Measurements from ENCODE around the gene FRS3.

DNA sequence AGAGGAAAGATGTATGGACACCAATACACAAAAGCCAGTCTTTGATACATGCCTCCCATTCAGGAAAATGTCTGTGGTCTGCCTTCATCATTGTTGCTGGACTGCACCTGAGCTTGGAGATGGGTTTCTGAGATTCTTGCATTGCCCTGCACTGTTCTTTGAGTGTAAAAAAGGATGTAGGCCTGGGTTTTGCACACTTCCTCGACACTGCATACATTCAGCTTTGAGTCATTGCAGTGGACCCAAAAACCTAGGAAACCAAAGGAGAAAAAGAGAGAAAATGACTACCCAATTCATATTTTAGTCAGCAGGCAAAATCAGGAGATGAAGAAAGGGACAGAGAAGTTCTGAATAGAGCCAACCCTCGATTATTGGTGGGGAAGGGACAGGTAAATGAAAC, 16.8 kb upstream of the FRS3 start:
- TF ChIP-seq, protein P1, sequence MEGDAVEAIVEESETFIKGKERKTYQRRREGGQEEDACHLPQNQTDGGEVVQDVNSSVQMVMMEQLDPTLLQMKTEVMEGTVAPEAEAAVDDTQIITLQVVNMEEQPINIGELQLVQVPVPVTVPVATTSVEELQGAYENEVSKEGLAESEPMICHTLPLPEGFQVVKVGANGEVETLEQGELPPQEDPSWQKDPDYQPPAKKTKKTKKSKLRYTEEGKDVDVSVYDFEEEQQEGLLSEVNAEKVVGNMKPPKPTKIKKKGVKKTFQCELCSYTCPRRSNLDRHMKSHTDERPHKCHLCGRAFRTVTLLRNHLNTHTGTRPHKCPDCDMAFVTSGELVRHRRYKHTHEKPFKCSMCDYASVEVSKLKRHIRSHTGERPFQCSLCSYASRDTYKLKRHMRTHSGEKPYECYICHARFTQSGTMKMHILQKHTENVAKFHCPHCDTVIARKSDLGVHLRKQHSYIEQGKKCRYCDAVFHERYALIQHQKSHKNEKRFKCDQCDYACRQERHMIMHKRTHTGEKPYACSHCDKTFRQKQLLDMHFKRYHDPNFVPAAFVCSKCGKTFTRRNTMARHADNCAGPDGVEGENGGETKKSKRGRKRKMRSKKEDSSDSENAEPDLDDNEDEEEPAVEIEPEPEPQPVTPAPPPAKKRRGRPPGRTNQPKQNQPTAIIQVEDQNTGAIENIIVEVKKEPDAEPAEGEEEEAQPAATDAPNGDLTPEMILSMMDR (IDR thresholded peaks at IDR 0.05; ENCODE audit: control extremely low read depth in 1 of 3, insufficient read depth in 1 of 3, low read depth in 1 of 3, low read length in 3 of 3): no peak
- TF ChIP-seq, protein P2, sequence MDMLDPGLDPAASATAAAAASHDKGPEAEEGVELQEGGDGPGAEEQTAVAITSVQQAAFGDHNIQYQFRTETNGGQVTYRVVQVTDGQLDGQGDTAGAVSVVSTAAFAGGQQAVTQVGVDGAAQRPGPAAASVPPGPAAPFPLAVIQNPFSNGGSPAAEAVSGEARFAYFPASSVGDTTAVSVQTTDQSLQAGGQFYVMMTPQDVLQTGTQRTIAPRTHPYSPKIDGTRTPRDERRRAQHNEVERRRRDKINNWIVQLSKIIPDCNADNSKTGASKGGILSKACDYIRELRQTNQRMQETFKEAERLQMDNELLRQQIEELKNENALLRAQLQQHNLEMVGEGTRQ (IDR thresholded peaks at IDR 0.05; ENCODE audit: low read length): no peak
- TF ChIP-seq SIN3A (conservative IDR thresholded peaks at IDR 0.05 in 1 of 2, IDR thresholded peaks at IDR 0.05 in 1 of 2; ENCODE audit: low read depth in 1 of 2, low read length in 2 of 2) (no peak), RFX5 (IDR thresholded peaks at IDR 0.05; ENCODE audit: borderline replicate concordance, low read depth, low read length) (no peak), CTBP2 (IDR thresholded peaks at IDR 0.05; ENCODE audit: borderline replicate concordance, insufficient read depth, insufficient read length, low read length) (no peak), RBBP5 (IDR thresholded peaks at IDR 0.05; ENCODE audit: borderline replicate concordance, low read depth, low read length) (no peak), RAD21 (IDR thresholded peaks at IDR 0.05 in 1 of 2, conservative IDR thresholded peaks at IDR 0.05 in 1 of 2; ENCODE audit: low read depth in 2 of 2, low read length in 2 of 2) (no peak), CEBPB (IDR thresholded peaks at IDR 0.05; ENCODE audit: low read depth, low read length) (no peak), ASH2L (IDR thresholded peaks at IDR 0.05; ENCODE audit: low read length) (no peak)
- TF ChIP-seq, protein P3, sequence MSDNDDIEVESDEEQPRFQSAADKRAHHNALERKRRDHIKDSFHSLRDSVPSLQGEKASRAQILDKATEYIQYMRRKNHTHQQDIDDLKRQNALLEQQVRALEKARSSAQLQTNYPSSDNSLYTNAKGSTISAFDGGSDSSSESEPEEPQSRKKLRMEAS (IDR thresholded peaks at IDR 0.05): no peak
